Left hindlimb (tissue), 1 donor: Measurements from ENCODE around the gene RPA1.
"Not testable (repeated sequence)": the region's sequence is repeated elsewhere in the genome, so short reads cannot be mapped to it uniquely, and the experiment has no call there.

Source experiments
- DNase-seq: peaks from one replicate; pipeline ENCODE4 v3.0.0-alpha.2; 2018

Gene RPA1

GRCh38 chr17:1829592-1830257, at the start of gene RPA1, which contains the start of gene SMYD4:
Gene RPA1, plus strand, starts transcription at chr17:1830005. Its CDS starts 89 bp downstream, at chr17:1830094.
Gene SMYD4, minus strand, starts transcription at chr17:1829902. Its CDS starts 1,908 bp downstream, at chr17:1827994.
- peak; percentile 91 for DNase-seq

GRCh38 chr17:1782171-1782567, 47.6 kb upstream of the RPA1 start:
- DNase-seq: no peak

- DNase-seq: no peak
These were observed 46.5 kb upstream of the RPA1 start for GRCh38 chr17:1783271-1783670.

DNA sequence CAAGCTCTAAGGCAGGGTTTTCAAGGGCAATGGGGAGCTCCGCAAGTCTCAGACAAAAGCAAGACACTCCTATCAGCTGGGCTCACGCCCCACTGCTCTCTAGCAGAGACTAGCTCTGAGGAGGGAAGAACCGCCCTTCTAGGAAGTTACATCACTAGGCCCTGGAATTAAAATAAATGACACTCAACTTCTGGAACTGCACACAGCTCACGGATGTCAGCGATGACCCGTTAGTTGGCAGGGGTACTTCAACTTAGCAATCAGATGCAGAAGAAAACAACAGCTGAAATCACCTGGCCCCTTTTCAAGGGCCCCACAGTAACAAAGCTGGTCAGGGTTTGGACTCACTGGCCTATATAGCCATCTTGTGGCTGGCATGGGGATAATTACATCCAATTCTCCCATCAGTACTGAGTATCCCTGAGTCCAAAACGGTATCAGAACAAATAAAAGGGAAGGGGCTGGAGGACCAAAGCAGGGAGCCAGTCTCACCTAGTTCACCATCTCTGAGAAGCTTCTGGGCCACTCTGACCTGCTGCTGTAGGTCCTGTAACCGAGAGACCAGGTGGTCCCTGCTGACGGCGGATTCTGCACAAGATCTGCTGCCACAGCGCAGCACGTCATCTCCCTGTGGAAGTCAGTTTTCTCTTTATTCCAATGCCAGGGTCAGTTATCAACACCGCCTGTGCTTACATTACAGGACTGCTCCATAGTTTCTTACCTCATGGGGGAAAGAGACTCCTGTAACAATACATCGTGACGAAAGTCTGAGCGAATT, 45.8 kb upstream of the RPA1 start:
- peak; percentile 76 for DNase-seq

GRCh38 chr17:1785930-1786329, 43.9 kb upstream of the RPA1 start:
- DNase-seq: no peak

DNA sequence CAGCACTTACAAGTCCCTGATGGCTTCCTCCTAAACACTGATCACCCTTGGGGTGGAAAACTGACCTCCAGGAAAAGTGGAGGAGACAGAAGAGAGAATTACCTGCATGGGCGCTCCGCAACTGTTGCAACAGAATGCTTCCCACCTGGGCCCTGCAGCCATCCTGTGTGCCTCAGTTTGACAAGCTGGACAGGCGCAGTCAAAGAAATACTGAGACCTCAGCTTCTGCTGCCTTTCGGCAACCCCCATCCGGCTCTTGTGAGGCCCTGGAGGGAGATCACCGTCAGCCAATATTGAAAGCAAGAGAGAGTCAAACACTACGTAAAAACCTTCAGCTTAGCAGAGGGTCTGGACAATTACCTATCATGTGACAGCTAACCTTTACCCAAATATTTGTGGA, 43.1 kb upstream of the RPA1 start:
- no peak for DNase-seq

DNA sequence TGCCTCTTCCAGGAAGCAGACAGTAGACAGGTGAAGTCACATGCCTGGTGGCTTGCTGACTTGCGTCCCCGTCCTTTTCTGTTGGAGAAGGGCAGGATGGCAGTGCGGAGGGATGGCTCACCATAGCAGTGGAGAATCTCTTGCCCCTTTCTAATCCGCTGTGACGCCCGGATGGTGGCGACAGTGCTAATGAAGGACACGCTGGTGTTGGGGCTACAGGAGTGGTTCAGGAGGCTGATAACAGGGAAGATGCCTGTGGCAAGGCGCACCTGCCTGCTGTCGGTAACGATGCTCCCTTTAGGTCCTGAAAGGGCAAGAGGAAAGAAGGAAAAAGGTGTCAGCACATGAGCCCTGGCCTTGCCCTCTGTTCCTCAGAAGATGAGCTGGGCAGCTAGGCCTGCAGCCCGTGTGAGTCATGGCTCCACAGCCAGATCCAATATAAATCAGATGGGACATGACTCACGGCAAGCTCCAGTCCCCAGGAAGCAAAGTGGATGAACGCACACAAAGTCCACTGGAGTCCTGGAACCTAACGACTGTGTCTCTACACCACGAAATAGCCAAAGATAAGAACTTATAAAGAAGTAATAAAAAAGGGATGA, 42.4 kb upstream of the RPA1 start:
- DNase-seq: no peak

GRCh38 chr17:1789936-1790335, 39.9 kb upstream of the RPA1 start:
- DNase-seq: no peak

GRCh38 chr17:1792495-1793446, 37.0 kb upstream of the RPA1 start:
- no peak for DNase-seq

DNA sequence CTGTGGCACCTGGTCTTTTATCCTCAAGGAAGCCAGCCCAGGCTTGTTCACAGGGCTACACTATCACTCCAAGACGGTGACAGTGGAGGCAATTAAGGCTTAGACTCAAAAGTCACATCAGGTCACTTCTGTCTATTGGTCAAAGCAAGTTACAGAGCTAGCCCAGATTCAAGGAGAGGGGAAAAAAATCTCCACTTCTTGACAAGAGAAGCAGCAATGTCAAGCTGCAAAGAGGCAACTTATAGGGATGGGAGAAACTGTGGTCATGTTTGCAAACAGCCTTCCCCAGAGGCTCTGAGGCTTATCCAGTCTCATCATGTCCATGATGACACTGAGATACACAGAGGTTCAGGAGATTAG, 36.4 kb upstream of the RPA1 start:
- no peak for DNase-seq

GRCh38 chr17:1796800-1797199, 33.0 kb upstream of the RPA1 start:
- DNase-seq: no peak

- no peak for DNase-seq
These were observed 32.5 kb upstream of the RPA1 start for GRCh38 chr17:1797323-1797722.

DNA sequence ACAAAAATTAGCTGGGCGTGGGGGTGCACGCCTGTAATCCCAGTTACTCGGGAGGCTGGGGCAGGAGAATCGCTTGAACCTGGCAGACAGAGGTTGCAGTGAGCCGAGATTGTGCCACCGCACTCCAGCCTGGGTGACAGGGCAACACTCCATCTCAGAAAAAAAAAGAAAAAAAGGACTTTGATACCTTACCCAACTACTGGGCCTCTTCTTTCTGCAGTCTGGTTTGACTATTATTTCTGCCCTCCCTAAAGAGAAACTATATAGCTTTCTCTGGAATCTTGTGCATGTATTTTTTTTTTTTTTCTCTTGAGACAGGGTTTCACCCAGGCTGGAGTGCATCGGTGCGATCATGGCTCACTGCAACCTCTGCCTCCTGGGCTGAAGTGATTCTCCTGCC, 32.0 kb upstream of the RPA1 start:
- DNase-seq: not testable (repeated sequence)

DNA sequence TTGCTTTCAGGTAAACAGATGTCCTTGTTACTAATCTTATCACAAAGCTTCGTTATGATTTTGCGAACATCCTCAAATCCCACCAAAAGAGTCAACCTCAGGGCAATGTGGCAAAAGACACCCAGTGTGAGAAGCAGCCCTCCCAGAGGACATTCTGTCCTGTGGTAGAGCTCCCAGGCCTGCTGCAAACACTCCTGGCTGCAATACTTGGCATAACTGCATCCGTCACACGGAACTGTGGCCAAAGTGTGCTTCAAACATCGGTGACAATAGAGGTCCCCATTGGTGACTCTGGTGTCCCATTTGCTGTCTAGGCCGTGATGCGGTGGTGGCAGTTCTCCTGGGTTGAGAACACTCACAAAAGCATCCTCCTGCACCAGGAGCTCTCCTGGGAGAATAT, 29.6 kb upstream of the RPA1 start:
- DNase-seq: no peak

DNA sequence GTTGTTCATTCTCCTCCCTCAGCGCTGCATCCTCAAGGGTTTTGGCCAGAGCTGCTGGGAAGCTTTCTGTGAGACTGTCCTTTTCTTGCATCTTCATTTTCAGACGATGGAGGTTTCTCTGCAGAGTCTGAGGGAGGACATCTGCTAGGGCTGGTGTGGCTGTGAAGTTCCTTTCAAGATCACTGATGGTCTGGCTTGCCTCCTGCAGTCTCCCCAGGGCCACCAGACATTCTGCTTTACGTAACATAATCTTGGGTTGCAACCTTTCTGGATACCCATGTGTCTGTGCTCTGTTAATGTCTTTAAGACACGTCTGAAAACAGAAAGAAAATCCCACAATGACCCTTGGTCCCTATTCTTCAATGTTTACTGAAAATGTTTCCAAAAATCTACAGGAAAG, 29.1 kb upstream of the RPA1 start:
- DNase-seq: no peak

GRCh38 chr17:1802429-1802828, 27.4 kb upstream of the RPA1 start:
- DNase-seq: no peak

DNA sequence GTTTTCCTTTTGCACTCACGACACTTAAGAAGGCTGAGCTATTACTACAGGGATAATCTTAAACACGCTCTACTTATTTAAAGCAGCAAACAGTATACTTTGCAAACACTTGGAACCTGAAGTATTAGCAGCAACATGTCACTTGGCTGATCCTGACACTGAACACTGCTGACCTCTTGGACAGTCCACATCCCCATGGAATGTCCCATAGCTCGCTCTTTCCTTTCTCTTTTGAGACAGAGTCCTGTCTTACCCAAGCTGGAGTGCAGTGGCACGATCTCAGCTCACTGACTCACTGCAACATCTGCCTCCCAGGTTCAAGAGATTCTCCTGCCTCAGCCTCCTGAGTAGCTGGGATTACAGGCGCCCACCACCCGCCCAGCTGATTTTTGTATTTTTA, 26.5 kb upstream of the RPA1 start:
- no peak for DNase-seq

GRCh38 chr17:1807890-1808289, 21.9 kb upstream of the RPA1 start:
- no peak for DNase-seq

GRCh38 chr17:1808644-1809043, 21.2 kb upstream of the RPA1 start:
- no peak for DNase-seq

GRCh38 chr17:1809815-1810214, 20.0 kb upstream of the RPA1 start:
- not testable (repeated sequence) for DNase-seq

DNA sequence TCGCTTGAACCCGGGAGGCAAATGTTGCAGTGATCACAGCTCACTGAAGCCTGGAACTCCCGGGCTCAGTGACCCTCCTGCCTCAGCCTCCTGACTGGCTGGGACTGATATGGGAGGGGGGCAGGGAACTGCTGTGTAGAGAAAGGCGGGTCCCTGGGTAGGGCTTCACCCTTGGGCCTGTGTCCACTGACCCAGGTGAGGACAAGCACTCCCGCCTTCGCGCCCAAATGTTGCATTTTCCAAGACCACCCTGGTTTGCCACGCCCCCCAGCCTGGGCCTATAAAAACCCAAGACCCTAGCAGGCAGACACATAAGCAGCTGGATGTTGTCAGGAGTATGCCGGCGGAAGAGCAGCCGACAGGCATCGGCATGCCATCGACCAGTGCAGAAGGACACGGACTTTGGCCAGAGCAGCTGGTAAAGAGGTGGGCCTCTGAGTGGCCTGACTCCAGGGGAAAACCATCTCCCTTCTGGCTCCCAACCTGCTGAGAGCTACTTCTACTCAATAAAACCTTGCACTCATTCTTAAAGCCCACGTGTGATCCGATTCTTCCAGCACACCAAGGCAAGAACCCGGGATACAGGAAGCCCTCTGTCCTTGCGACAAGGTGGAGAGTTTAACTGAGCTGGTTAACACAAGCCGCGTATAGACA, 19.2 kb upstream of the RPA1 start:
- DNase-seq: no peak

- no peak for DNase-seq
These were observed 16.7 kb upstream of the RPA1 start for GRCh38 chr17:1813088-1813487.
